ENCODE results near the gene CARNS1.
"Not testable (repeated sequence)": the region's sequence is repeated elsewhere in the genome, so short reads cannot be mapped to it uniquely, and the experiment has no call there.

Gene CARNS1

DNA sequence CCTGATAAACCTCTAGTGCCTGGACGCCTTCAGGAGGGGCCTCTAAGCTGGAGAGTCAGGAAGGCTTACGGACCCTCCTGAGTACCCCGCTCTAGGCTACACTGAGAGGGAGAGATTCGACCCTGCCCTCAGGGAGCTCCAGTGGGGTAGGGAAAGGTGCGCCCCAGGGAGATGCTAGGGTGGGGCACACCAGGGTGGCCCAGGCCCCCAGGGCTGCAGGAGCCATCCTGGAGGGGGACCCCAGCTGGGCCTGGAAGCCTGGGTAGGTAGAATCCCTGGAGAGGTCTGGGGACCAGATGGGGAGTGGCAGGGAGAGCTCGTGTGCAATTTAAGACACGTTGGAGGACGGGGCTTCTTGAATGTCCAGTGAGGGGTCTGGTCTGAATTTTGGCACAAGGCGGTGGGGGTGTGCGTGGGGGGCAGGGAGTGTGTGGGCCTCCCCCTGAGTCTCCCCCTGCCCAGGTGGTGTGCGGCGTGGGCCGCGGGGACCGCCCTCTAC lies 4.7 kb downstream of the CARNS1 start:
- no peak for DNase-seq (ENCODE audit: low read depth, low spot score)
- Histone ChIP-seq H3K27me3 (ENCODE audit: insufficient read depth, insufficient read length) (peaks cover 17% of the 10 kb centered on the region), H3K9ac (ENCODE audit: insufficient read length, low read depth) (peak overlapping the region; percentile 93), H3K9me3 (ENCODE audit: insufficient read depth, low read length) (no peaks in the 10 kb centered on the region), H3K4me3 (ENCODE audit: insufficient read length, low read depth) (peak overlapping the region; percentile 66), H3K4me1 (ENCODE audit: insufficient read depth, insufficient read length) (peaks cover 53% of the 10 kb centered on the region), H3K36me3 (ENCODE audit: insufficient read depth, insufficient read length, low read length) (peaks cover 2% of the 10 kb centered on the region)
- no peak for TF ChIP-seq SUZ12 (IDR thresholded peaks at IDR 0.05; ENCODE audit: extremely low read depth, insufficient read depth, insufficient read length)
- TF ChIP-seq YY1 (IDR thresholded peaks at IDR 0.05; ENCODE audit: insufficient read depth, insufficient read length): no peak
- no peak for TF ChIP-seq ZNF274 (IDR thresholded peaks at IDR 0.05; ENCODE audit: low read depth, low read length)

- peaks cover 16% of the 10 kb centered on the region for H3K27me3 ChIP-seq (ENCODE audit: insufficient read depth, insufficient read length)
- peak; percentile 93 for DNase-seq (ENCODE audit: low read depth, low spot score)
- peak overlapping the region; percentile 66 for H3K4me3 ChIP-seq (ENCODE audit: insufficient read length, low read depth)
- peaks cover 52% of the 10 kb centered on the region for H3K4me1 ChIP-seq (ENCODE audit: insufficient read depth, insufficient read length)
- H3K9ac ChIP-seq (ENCODE audit: insufficient read length, low read depth): peak overlapping the region; percentile 93
- peaks cover 2% of the 10 kb centered on the region for H3K36me3 ChIP-seq (ENCODE audit: insufficient read depth, insufficient read length, low read length)
- H3K9me3 ChIP-seq (ENCODE audit: insufficient read depth, low read length): no peaks in the 10 kb centered on the region
- TF ChIP-seq ZNF274 (IDR thresholded peaks at IDR 0.05; ENCODE audit: low read depth, low read length): no peak
Measured at GRCh38 chr11:67420646-67421429, 5.4 kb downstream of the CARNS1 start.

GRCh38 chr11:67421430-67422031 lies 6.1 kb downstream of the CARNS1 start:
- Histone ChIP-seq H3K9ac (ENCODE audit: insufficient read length, low read depth) (peak overlapping the region; percentile 39), H3K4me3 (ENCODE audit: insufficient read length, low read depth) (peak overlapping the region; percentile 21), H3K27me3 (ENCODE audit: insufficient read depth, insufficient read length) (peaks cover 16% of the 10 kb centered on the region), H3K9me3 (ENCODE audit: insufficient read depth, low read length) (no peaks in the 10 kb centered on the region), H3K4me1 (ENCODE audit: insufficient read depth, insufficient read length) (peaks cover 45% of the 10 kb centered on the region), H3K36me3 (ENCODE audit: insufficient read depth, insufficient read length, low read length) (peaks cover 2% of the 10 kb centered on the region)
- no peak for DNase-seq (ENCODE audit: low read depth, low spot score)
- no peak for TF ChIP-seq ZNF274 (IDR thresholded peaks at IDR 0.05; ENCODE audit: low read depth, low read length)
- TF ChIP-seq SUZ12 (IDR thresholded peaks at IDR 0.05; ENCODE audit: extremely low read depth, insufficient read depth, insufficient read length): no peak
- no peak for TF ChIP-seq YY1 (IDR thresholded peaks at IDR 0.05; ENCODE audit: insufficient read depth, insufficient read length)

- DNase-seq (ENCODE audit: low read depth, low spot score): no peak
- Histone ChIP-seq H3K36me3 (ENCODE audit: insufficient read depth, insufficient read length, low read length) (peaks cover 2% of the 10 kb centered on the region), H3K9me3 (ENCODE audit: insufficient read depth, low read length) (no peaks in the 10 kb centered on the region), H3K4me3 (ENCODE audit: insufficient read length, low read depth) (no peak overlapping the region), H3K9ac (ENCODE audit: insufficient read length, low read depth) (peak overlapping the region; percentile 37), H3K27me3 (ENCODE audit: insufficient read depth, insufficient read length) (peaks cover 16% of the 10 kb centered on the region), H3K4me1 (ENCODE audit: insufficient read depth, insufficient read length) (peaks cover 40% of the 10 kb centered on the region)
- TF ChIP-seq SUZ12 (IDR thresholded peaks at IDR 0.05; ENCODE audit: extremely low read depth, insufficient read depth, insufficient read length): no peak
- no peak for TF ChIP-seq YY1 (IDR thresholded peaks at IDR 0.05; ENCODE audit: insufficient read depth, insufficient read length)
Measured at GRCh38 chr11:67422891-67423290, 7.4 kb downstream of the CARNS1 start.

- DNase-seq (ENCODE audit: low read depth, low spot score): no peak
- Histone ChIP-seq H3K4me1 (ENCODE audit: insufficient read depth, insufficient read length) (peaks cover 38% of the 10 kb centered on the region), H3K27me3 (ENCODE audit: insufficient read depth, insufficient read length) (peaks cover 16% of the 10 kb centered on the region), H3K36me3 (ENCODE audit: insufficient read depth, insufficient read length, low read length) (peaks cover 2% of the 10 kb centered on the region), H3K9ac (ENCODE audit: insufficient read length, low read depth) (no peak overlapping the region), H3K4me3 (ENCODE audit: insufficient read length, low read depth) (no peak overlapping the region), H3K9me3 (ENCODE audit: insufficient read depth, low read length) (no peaks in the 10 kb centered on the region)
- TF ChIP-seq YY1 (IDR thresholded peaks at IDR 0.05; ENCODE audit: insufficient read depth, insufficient read length) (no peak), ZNF274 (IDR thresholded peaks at IDR 0.05; ENCODE audit: low read depth, low read length) (no peak), SUZ12 (IDR thresholded peaks at IDR 0.05; ENCODE audit: extremely low read depth, insufficient read depth, insufficient read length) (no peak)
Measured at GRCh38 chr11:67423466-67423865, 8.0 kb downstream of the CARNS1 start.

GRCh38 chr11:67423891-67424613 lies 8.6 kb downstream of the CARNS1 start:
- peaks cover 2% of the 10 kb centered on the region for H3K36me3 ChIP-seq (ENCODE audit: insufficient read depth, insufficient read length, low read length)
- no peak overlapping the region for H3K9ac ChIP-seq (ENCODE audit: insufficient read length, low read depth)
- no peak for DNase-seq (ENCODE audit: low read depth, low spot score)
- H3K9me3 ChIP-seq (ENCODE audit: insufficient read depth, low read length): no peaks in the 10 kb centered on the region
- peaks cover 37% of the 10 kb centered on the region for H3K4me1 ChIP-seq (ENCODE audit: insufficient read depth, insufficient read length)
- peaks cover 12% of the 10 kb centered on the region for H3K27me3 ChIP-seq (ENCODE audit: insufficient read depth, insufficient read length)
- H3K4me3 ChIP-seq (ENCODE audit: insufficient read length, low read depth): no peak overlapping the region
- TF ChIP-seq ZNF274 (IDR thresholded peaks at IDR 0.05; ENCODE audit: low read depth, low read length) (no peak), SUZ12 (IDR thresholded peaks at IDR 0.05; ENCODE audit: extremely low read depth, insufficient read depth, insufficient read length) (no peak), YY1 (IDR thresholded peaks at IDR 0.05; ENCODE audit: insufficient read depth, insufficient read length) (no peak)

- Histone ChIP-seq H3K4me3 (ENCODE audit: insufficient read length, low read depth) (peak overlapping the region; percentile 99), H3K36me3 (ENCODE audit: insufficient read depth, insufficient read length, low read length) (peaks cover 34% of the 10 kb centered on the region), H3K9ac (ENCODE audit: insufficient read length, low read depth) (peak overlapping the region; percentile 98), H3K4me1 (ENCODE audit: insufficient read depth, insufficient read length) (peaks cover 26% of the 10 kb centered on the region)
- not testable (repeated sequence) for H3K9me3 ChIP-seq (ENCODE audit: insufficient read depth, low read length); H3K27me3 ChIP-seq (ENCODE audit: insufficient read depth, insufficient read length); DNase-seq (ENCODE audit: low read depth, low spot score)
Measured at GRCh38 chr11:67427364-67427859, 11.9 kb downstream of the CARNS1 start.
